Nasal cavity respiratory epithelium epithelial cell of viscerocranial mucosa (primary cell): ENCODE data around the gene PIGBOS1. TPM values are rescaled to one million over a fixed set of nuclear protein-coding genes. Genes with fewer than 3 reads are reported as not detected.

ENCODE experiments used
- total RNA-seq: library from RNA; depleted of rRNA; stranded (reverse); fragments of >200 nt; gene quantifications from 2 replicates; pipeline ENCODE4 v1.2.3, GENCODE V29; 2014

The PIGBOS1 gene
- total RNA-seq = 4.9 and 8.2 TPM in 2 replicates

GRCh38 chr15:55318588-55319494 is at the start of gene PIGBOS1, which contains the start of gene PIGB:
Gene PIGBOS1, minus strand, starts transcription at chr15:55319123. Its CDS starts 1,331 bp downstream, at chr15:55317792.
Gene PIGB, plus strand, starts transcription at chr15:55319222. Its CDS starts 29 bp downstream, at chr15:55319251.

GRCh38 chr15:55289746-55290527 is 29.0 kb downstream of the PIGBOS1 start, which contains the start of gene RAB27A:
Gene RAB27A, minus strand, starts transcription at chr15:55289813. Its CDS starts 54,879 bp downstream, at chr15:55234934.

Other genes starting within 250 kb of the PIGBOS1 start
- 104 and 187 TPM in 2 replicates for gene RSL24D1, start 122.2 kb downstream of the PIGBOS1 start, total RNA-seq
- gene RAB27A, start 29.3 kb downstream of the PIGBOS1 start, total RNA-seq = 13.0 and 19.0 TPM in 2 replicates
- gene PIGB, start 99 bp upstream of the PIGBOS1 start, total RNA-seq = 8.5 and 9.0 TPM in 2 replicates
- gene CCPG1, start 89.2 kb upstream of the PIGBOS1 start, total RNA-seq = 81.0 and 134 TPM in 2 replicates
- 1.4 and 2.1 TPM in 2 replicates for gene PIERCE2, start 89.4 kb upstream of the PIGBOS1 start, total RNA-seq
- gene DNAAF4, start 189.1 kb upstream of the PIGBOS1 start, total RNA-seq = 0.68 and 1.6 TPM in 2 replicates